RKO (cell line): Measurements from ENCODE around the gene PARD6G.
A peak's percentile ranks its signal among the peaks of the same experiment; 100 is the strongest.

ENCODE experiments used
- DNase-seq: peaks from one replicate; pipeline ENCODE4 v3.0.0-alpha.2; 2016; ENCODE audit warnings: low spot score

Gene PARD6G

GRCh38 chr18:80143881-80144280 is 103.4 kb downstream of the PARD6G start:
- peak; percentile 22 for DNase-seq

DNA sequence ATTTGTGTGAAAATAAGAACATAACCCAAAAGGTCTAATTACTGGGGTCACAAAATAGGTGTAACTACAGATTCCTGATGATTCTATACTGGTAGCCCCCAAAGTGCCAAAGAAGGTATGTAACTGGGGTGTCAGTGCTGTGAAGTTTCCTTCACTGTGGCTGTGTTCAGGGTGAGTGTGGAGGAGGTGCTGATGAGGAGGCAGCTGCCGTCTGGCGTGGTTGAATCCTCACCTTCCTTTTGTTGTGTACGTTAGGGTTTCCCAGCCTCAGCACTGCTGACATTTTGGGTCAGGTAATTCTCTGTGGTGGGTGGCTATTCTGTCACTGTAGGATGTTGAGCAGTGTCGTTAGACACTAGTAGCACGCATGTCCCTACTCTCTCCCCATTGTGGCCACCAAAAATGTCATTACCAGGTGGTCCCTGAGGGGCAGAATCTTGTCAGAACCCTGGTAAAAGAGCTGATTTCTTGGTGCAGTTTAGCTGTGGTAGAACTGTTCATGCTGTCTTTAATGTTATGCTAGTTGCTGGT is 106.8 kb downstream of the PARD6G start:
- no peak for DNase-seq

DNA sequence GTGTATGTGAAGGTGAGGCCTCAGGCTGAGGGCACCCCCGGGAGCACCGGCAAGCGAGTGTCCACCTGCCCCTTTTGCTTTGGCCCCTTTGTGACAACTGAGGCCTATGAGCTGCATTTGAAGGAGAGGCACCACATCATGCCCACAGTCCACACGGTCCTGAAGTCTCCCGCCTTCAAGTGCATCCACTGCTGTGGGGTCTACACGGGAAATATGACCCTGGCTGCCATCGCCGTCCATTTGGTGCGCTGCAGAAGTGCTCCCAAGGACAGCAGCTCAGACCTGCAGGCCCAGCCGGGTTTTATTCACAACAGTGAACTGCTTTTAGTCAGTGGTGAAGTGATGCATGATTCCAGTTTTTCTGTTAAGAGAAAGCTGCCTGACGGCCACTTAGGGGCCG is 109.3 kb downstream of the PARD6G start:
- no peak for DNase-seq

GRCh38 chr18:80137137-80137536 is 110.2 kb downstream of the PARD6G start:
- no peak for DNase-seq

DNA sequence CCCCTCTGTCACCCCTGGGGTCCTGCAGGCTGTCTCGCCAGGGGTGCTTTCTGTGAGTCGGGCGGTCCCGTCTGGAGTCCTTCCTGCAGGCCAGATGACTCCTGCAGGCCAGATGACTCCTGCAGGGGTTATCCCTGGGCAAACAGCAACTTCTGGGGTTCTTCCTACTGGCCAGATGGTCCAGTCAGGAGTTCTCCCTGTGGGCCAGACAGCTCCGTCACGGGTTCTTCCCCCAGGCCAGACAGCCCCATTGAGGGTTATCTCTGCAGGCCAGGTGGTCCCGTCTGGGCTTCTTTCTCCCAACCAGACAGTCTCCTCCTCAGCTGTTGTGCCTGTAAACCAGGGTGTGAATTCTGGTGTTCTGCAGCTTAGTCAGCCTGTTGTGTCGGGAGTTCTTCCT is 110.6 kb downstream of the PARD6G start:
- DNase-seq, result no peak

DNA sequence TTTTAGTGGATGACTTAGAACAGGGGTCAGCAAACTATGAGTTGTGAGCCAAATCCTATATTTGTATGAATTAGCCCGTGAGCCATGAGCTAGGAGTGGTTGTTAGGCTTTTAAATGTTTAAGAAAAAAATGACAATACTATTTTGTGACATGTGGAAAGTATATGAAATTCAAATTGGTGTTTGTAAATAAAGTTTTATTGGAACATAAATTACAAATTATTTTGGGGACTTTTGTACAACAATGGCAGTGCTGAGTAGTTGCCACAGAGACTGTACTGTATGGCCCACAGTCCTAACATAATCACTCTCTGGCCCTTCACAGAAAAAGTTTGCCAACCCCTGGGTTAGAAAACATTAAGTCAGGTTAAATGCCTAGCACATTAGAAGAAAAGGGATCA is 112.2 kb downstream of the PARD6G start:
- DNase-seq, result no peak

DNA sequence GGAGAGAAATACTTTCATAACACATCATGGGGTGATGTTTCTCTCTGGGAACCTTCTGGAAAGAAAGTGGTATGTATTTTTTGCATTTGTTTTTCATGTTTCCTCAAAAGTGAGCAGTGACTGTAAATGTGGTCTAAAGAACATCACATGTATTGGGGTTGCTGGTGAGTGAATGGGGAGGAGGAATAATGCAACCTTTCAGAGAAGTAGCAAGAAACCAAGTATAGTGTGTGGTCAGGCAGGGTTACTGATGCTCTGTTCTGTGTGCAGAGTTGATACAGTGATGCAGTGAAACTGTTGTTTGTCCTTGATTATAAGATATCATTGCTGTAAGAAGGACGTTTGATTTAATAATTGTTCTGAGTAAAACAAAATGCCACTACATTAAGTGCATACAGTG is 114.2 kb downstream of the PARD6G start:
- no peak for DNase-seq

DNA sequence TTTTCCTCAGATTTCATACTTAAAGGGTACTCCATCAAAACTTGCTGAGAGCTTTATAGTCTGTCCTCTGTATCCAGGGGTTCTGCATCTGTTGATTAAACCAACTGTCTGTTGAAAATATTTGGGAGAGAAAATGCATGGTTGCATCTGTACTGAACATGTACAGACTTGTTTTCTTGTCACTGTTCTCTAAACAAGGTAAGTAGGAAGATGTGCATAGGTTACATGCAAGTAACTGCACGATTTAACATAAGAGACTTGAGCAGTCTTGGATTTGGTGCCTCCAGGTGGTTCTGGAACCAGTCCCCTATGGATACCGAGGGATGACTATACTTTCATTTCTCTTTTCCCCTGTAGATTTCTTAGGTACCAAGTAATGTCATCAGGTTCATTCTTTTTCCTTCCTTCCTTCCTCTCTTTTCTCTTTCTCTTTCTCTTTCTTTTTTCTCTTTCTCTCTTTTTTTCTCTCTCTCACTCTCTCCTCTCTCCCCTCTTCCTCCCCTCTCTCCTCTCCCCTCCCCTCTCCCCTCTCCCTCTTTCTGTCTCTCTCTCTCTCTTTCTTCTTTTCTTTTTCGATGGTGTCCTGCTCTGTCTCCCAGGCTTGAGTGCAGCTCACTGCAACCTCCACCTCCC is 115.0 kb downstream of the PARD6G start:
- no peak for DNase-seq

DNA sequence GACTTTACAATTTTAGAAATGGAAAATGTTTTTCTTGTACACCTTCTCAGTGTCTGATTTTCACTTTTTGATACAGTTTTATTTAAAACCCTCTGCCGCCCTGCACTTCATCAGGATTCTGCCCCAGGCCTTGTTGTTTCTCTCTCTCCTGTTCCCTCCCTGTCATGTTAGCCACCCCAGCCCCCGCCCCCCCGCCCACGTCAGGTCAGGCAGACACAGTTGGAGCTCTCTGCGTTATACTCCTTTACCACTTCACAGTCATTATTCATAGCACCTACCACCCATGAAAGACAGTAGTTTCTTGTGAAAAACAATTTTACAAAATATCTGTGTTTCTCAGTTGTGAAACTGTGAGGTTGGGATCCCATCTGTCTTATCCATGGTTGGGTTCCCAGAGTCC is 116.8 kb downstream of the PARD6G start:
- no peak for DNase-seq

GRCh38 chr18:80129672-80130367 is 117.5 kb downstream of the PARD6G start:
- DNase-seq, result no peak

DNA sequence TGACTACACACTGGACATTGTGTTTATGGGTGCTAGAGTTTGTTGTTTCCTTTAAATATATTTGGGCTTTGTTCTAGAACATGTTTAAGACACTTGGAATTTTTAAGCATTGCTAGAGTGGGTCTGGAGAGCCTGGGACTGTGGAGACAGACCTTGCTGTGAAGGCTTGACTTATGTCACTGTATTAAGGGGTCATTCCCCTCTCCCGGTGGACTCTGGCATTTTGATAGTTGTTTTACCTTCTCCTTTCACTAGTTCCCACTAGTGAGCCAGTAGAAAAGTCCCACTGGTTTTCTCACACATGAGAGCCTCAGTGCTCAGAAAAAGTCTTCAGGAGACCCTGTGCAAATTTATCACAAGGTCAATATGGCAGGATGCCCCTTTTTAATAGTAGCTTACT is 119.7 kb downstream of the PARD6G start:
- DNase-seq, result no peak

GRCh38 chr18:80126797-80127196 is 120.5 kb downstream of the PARD6G start:
- no peak for DNase-seq

GRCh38 chr18:80124131-80124530 is 123.2 kb downstream of the PARD6G start:
- no peak for DNase-seq

- no peak for DNase-seq
Measured at GRCh38 chr18:80120932-80121331, 126.4 kb downstream of the PARD6G start.

GRCh38 chr18:80119111-80119510 is 128.2 kb downstream of the PARD6G start:
- no peak for DNase-seq

- DNase-seq, result no peak
Measured at GRCh38 chr18:80115035-80115434, 132.3 kb downstream of the PARD6G start.

DNA sequence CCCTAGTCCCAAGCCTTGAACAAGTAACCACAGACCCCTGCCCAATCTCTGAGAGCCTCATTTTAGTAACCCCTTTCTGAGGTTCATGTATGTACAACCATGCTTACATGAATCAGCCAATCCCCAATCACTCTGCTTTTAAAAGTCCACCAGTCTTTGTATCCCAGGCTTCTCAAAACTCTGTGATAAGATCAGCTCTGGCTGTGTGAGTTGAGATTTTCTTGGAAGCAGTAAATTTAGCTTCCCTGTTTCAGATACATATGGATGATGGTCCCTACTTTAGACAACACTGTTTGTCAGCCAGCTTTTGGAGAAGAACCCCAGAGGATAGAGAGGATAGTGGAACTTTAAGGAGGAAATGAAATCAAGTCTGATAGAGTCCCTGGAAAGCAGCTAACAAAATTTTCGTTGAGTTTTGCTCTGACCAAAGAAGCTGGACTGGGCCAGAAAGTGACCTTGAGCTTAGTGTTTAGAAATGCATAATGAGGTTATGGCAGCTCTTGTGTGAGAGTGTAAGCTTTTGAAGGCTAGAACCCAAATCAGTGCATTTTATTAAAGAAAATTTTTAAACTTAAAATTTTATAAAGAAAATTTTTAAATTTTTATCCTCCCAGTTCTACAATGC is 134.6 kb downstream of the PARD6G start:
- no peak for DNase-seq

DNA sequence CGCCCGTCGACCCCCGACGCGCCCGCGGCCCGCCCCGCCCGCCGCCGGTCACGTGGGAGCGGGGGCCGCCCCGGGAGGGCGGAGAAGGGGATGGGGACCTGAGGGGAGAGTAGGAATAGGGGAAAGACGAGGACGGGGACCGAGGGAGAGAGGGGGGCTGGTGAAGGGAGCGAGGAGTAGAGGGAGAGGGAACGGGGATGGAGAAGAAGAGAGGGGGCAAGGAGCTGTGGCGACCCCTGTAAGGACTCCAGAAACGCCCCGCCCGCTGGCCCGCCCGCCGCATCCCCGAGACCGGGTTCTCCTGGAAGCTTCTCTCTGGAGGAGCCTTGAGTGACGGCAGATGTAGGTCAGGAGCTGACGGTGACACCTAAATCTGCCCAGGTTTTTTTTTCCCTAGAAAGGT is 137.6 kb downstream of the PARD6G start:
- DNase-seq, result peak; percentile 62

- peak; percentile 97 for DNase-seq
Measured at GRCh38 chr18:80108739-80109675, 138.3 kb downstream of the PARD6G start, which contains the start of gene ADNP2. Gene ADNP2, plus strand, starts transcription at chr18:80109262. Its CDS starts 8,281 bp downstream, at chr18:80117543.

DNA sequence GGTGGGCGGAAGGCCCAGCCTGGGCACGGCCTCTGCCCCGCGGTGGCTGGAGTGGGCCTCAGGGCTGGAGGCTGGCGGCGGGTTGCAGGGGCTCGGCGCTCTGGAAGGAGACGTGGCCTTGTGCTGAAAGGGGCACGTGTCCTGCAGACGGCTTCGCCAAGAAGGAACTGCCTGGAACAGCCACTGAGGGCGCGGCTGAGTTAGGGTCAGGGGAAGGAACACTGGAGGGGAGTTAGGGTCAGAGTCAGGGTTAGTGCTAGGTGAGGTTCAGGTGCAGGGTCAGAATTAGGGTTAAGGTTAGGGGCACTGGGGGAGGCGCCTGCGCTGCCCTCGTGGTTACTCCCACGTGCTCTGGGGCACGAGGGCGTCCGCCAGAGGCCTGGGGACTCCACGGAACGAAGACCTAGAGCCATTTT is 139.2 kb downstream of the PARD6G start:
- DNase-seq, result no peak

DNA sequence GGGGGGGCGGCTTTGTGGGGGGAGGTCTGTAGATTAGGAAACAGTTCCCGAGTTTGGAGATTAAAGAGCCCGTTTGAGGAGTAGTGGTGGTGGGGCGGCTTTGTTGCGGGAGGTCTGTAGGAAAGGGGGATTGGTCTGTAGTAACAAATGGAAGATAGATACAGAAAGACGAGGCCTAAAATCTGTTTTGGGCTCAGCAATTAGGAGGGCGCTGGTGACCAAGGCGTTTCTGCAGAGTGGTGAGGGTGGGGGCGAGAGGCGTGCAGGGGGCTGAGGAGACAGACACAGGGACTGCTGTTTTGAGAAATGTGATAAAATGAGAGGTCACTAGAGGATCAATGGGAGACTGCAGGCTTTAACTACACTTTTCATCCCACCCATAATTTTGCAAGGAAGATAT is 139.9 kb downstream of the PARD6G start:
- DNase-seq, result no peak
